Muscle of leg (tissue), 11 donors: Measurements from ENCODE around the gene CDK1. TPM values are rescaled to one million over a fixed set of nuclear protein-coding genes. Genes with fewer than 3 reads are reported as not detected.

Experiments
- DNase-seq: peaks from one replicate; pipeline ENCODE4 v3.0.0; 2013
- H3K27ac ChIP-seq: one replicate; pipeline ENCODE4 v1.5.1; 2013; ENCODE audit warnings: mild to moderate bottlenecking, low read length, control low read depth
- H3K27me3 ChIP-seq: one replicate; pipeline ENCODE4 v1.6.1; 2013; ENCODE audit warnings: low read length; ENCODE audit not compliant: control insufficient read depth, insufficient read depth
- H3K36me3 ChIP-seq: one replicate; pipeline ENCODE4 v1.6.1; 2013; ENCODE audit warnings: low read length; ENCODE audit not compliant: control insufficient read depth, insufficient read depth
- H3K4me1 ChIP-seq: one replicate; pipeline ENCODE4 v1.6.1; 2013; ENCODE audit warnings: low read length; ENCODE audit not compliant: control insufficient read depth, insufficient read depth
- H3K4me3 ChIP-seq: one replicate; pipeline ENCODE4 v1.5.1; 2013; ENCODE audit warnings: low read length, control low read depth
- H3K9me3 ChIP-seq: replicated peaks from 2 replicates; pipeline ENCODE4 v1.6.1; 2013; ENCODE audit warnings: low read depth, low read length; ENCODE audit not compliant: control insufficient read depth
- WGBS: methylation state at CpG from one replicate; pipeline ENCODE4 v1.1.5; 2013; ENCODE audit warnings: missing lambda C conversion rate; ENCODE audit not compliant: insufficient coverage; 5-methylcytosine and 5-hydroxymethylcytosine counted together
- polyA plus RNA-seq, 8 donors: library from polyadenylated mRNA; unstranded; fragments of 120-200 nt; gene quantifications; one replicate each; pipeline versions ENCODE4 v1.2.1 to v1.2.3, GENCODE V29; 2013; ENCODE audit warnings: inconsistent platforms in 1 of 8, low replicate concordance in 1 of 8; ENCODE audit not compliant: insufficient read length in 8 of 8, insufficient read depth in 1 of 8
- total RNA-seq: library from RNA; stranded (reverse); fragments of 120-200 nt; gene quantifications from one replicate; pipeline ENCODE4 v1.2.4, GENCODE V29; 2013

The CDK1 gene
- total and polyA plus RNA-seq, 9 donors: 30.9 to 54.8 (median 40.4) TPM

DNA sequence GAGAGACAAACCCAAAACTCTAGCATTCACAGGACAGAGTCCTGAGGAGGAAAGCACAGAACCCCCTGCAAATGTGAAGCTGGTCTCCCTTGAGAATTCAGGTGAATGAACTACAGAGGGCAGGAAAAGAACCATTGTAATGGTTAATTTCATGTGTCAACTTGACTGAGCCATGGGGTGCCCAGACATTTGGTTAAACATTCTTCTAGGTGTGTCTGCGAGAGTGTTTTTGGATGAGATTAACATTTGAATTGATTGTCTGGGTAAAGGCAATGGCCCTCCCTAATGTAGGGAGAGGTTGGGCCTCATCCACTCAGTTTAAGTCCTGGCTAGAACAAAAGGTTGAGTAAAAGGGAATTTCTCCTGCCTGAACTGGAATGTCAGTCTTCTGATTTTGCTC lies 15.7 kb upstream of the CDK1 start:
- no peak for DNase-seq
- no peak overlapping the region for H3K4me3 ChIP-seq
- WGBS: 100% methylated on average over 1 of the region's 1 CpG
- no peak overlapping the region for H3K27ac ChIP-seq
- no peaks in the 10 kb centered on the region for H3K36me3 ChIP-seq
- H3K9me3 ChIP-seq: no peaks in the 10 kb centered on the region
- H3K4me1 ChIP-seq: no peaks in the 10 kb centered on the region
- H3K27me3 ChIP-seq: no peaks in the 10 kb centered on the region

DNA sequence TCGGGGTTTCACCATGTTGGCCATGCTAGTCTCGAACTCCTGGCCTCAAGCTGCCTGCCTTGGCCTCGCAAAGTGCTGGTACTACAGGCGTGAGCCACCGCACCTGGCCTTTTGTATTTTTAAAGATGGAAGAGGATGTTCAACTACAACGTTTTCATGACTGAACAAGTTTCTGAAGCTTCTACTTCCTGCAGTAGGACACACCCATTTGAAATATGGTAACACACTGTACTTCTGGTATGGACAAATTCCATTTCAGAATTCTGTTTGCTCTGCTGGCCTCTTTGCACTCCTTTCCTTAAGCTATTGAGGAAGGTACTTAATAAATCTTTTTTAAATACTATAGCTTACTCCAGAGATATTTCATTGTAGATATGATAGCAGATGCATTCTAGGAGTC lies 10.9 kb upstream of the CDK1 start:
- WGBS: no CpG with 5 or more reads among the region's 6 CpGs
- H3K4me3 ChIP-seq: no peak overlapping the region
- DNase-seq: no peak
- H3K9me3 ChIP-seq: no peaks in the 10 kb centered on the region
- no peaks in the 10 kb centered on the region for H3K27me3 ChIP-seq
- no peak overlapping the region for H3K27ac ChIP-seq
- H3K4me1 ChIP-seq: no peaks in the 10 kb centered on the region
- H3K36me3 ChIP-seq: no peaks in the 10 kb centered on the region

DNA sequence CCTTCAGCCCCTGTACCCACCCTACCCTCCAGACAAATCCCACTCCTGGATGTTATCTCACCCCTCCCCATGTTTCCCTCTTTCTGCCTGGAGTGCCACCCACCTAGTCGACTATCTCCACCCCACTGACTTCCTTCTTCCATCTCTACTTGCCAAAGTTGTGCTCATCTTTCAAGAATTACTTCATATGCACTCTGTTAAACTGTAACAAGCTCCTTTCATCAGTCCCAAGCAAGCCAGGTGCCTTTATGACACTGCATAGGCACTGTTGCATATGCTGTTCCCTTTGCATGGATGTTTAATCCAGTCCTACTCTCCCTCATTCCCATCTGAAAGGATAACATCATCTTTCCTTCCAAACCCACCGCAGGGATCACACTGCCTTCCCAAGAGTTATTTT lies 8.9 kb upstream of the CDK1 start:
- H3K27ac ChIP-seq: no peak overlapping the region
- 31% methylated on average over 1 of the region's 2 CpGs for WGBS
- H3K36me3 ChIP-seq: no peaks in the 10 kb centered on the region
- H3K27me3 ChIP-seq: no peaks in the 10 kb centered on the region
- H3K4me3 ChIP-seq: no peak overlapping the region
- H3K9me3 ChIP-seq: no peaks in the 10 kb centered on the region
- no peak for DNase-seq
- no peaks in the 10 kb centered on the region for H3K4me1 ChIP-seq

DNA sequence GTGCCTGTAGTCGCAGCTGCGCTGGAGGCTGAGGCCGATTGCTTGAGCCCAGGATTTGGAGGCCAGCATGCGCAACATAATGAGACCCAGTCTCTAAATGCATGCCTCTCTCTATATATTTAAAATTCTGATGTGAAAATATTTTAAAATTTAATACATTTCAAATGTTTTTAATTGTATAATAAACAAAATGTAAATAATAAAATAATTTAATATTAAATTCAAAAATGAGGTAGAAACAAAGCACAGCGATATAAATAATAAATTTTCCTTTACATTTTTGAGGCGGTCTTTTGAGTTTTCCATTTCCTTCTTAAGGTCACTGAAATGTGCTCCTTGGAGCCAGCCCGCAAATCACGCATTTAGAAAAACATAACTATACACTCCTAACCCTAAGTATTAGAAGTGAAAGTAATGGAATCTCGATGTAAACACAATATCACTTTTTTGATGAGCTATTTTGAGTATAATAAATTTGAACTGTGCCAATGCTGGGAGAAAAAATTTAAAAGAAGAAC lies 523 bp upstream of the CDK1 start:
- DNase-seq: no peak
- Histone ChIP-seq H3K4me1 (peaks cover 5% of the 10 kb centered on the region), H3K4me3 (peak overlapping the region; percentile 78), H3K36me3 (no peaks in the 10 kb centered on the region), H3K27ac (no peak overlapping the region), H3K27me3 (no peaks in the 10 kb centered on the region), H3K9me3 (no peaks in the 10 kb centered on the region)
- no CpG with 5 or more reads among the region's 9 CpGs for WGBS

DNA sequence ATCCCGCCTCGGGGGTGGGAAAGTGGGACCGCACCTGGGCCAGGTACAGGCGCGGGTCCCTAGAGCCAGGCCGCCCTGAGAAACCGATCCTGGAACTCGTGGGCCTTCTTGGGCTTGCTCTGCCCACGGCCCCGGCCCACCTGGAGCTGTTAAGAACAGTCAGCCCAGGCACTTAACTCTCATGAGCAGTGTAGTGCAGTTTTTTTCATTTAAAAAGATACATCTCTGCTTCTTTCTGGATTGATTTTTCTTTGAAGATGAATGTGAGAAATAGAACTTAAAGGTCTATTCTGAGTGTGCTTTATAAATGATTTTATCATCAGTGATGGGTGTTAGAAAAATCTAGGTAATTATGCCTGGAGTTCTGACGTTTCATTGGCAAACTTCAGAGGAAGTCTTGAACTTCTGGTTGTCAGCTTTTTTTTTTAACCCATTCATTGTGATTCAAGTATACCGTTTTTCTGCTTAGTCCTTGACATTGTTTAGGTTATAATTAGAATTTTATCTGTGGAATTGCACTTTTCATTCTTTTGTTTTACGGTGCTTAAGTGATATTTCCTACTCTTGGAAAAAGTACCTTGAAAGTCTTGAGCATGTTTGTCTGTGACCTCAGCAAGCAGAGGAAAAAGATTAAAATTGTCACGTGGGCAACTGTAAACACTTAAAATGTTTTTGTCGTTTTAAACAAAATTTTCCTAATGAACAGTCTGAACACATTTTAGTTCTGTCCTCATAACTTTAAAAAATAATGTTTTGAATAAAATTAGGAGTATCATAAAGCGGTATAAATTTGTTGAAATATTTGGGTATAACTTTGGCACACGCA lies 906 bp downstream of the CDK1 start:
- Histone ChIP-seq H3K27ac (peak overlapping the region; percentile 80), H3K4me1 (peaks cover 5% of the 10 kb centered on the region), H3K27me3 (no peaks in the 10 kb centered on the region), H3K4me3 (peak overlapping the region; percentile 78), H3K36me3 (no peaks in the 10 kb centered on the region), H3K9me3 (no peaks in the 10 kb centered on the region)
- 0% methylated on average over 7 of the region's 17 CpGs for WGBS
- peak; percentile 38 for DNase-seq

DNA sequence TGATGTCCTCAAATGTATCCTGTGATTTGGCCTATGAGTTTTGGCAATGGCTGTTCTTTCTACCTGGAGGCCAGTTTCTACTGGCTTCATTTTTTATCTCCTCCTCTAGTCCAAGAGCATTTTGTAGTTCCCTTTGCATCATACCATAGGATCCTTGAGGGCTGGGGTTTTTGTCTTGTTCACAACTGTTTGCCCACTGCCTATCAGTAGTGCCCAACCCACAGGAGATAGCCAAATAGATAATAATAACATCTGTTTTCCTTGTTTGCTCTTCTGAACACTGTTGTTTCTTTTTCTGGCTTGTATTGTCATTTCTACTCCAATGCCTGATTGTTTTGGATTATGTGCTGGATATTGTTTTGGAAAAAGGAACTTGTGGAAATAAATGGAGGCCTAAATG lies 3.4 kb downstream of the CDK1 start:
- H3K9me3 ChIP-seq: no peaks in the 10 kb centered on the region
- H3K27ac ChIP-seq: no peak overlapping the region
- peaks cover 5% of the 10 kb centered on the region for H3K4me1 ChIP-seq
- no peak overlapping the region for H3K4me3 ChIP-seq
- DNase-seq: peak; percentile 22
- no peaks in the 10 kb centered on the region for H3K36me3 ChIP-seq
- H3K27me3 ChIP-seq: no peaks in the 10 kb centered on the region

DNA sequence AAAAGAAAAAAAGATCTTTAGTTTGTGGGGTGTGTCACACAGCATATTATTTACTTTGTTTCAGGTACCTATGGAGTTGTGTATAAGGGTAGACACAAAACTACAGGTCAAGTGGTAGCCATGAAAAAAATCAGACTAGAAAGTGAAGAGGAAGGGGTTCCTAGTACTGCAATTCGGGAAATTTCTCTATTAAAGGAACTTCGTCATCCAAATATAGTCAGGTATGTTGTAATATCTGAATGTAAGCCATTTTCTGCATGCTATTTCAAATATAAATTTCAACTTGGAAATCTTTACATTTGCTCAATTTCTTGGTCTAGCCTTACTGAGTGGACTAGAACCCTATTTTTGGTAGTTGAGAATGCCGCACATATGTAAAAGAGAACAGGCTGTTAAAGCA lies 6.4 kb downstream of the CDK1 start:
- Histone ChIP-seq H3K4me3 (no peak overlapping the region), H3K27ac (no peak overlapping the region), H3K4me1 (no peaks in the 10 kb centered on the region), H3K36me3 (no peaks in the 10 kb centered on the region), H3K27me3 (no peaks in the 10 kb centered on the region), H3K9me3 (no peaks in the 10 kb centered on the region)
- 100% methylated on average over 1 of the region's 3 CpGs for WGBS
- DNase-seq: no peak

DNA sequence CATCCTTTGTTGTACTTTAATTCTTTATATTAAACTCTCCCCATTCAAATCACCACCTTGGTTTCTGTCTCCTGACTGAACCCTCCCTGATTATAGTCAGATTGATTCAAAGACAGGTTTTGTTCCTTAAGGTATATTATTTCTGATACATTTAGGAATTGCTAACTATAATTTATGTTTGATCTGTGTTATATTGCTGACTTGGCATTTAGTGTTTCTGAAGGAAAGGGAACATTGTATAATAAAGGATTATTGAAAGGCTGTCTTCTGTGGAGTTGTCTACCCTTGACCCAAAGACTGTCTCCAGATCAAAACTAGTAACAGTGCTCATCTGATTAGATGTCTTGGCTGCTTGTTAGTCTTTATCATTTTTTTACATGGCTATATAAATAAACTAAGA lies 10.3 kb downstream of the CDK1 start:
- no peak overlapping the region for H3K4me3 ChIP-seq
- H3K9me3 ChIP-seq: no peaks in the 10 kb centered on the region
- H3K27me3 ChIP-seq: no peaks in the 10 kb centered on the region
- DNase-seq: no peak
- H3K4me1 ChIP-seq: no peaks in the 10 kb centered on the region
- H3K27ac ChIP-seq: no peak overlapping the region
- H3K36me3 ChIP-seq: peaks cover 2% of the 10 kb centered on the region

DNA sequence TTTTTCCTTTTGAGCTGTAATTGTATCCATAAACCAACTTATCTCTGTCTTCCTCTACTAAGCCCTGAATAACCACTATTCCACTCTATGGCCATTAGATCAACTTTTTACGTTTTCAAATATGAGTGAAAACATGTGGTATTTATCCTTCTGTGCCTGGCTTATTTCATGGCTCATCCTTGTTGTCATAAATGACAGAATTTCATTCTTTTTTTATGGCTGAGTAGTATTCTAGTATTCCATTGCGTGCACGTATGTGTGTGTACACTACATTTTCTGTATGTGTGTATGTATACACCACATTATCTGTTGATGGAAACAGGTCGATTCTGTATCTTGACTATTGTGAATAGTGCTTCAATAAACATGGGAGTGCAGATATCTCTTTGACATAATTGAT lies 11.1 kb downstream of the CDK1 start:
- WGBS: no CpG with 5 or more reads among the region's 4 CpGs
- Histone ChIP-seq H3K27me3 (no peaks in the 10 kb centered on the region), H3K9me3 (no peaks in the 10 kb centered on the region), H3K27ac (no peak overlapping the region), H3K4me1 (no peaks in the 10 kb centered on the region), H3K36me3 (peaks cover 2% of the 10 kb centered on the region), H3K4me3 (no peak overlapping the region)
- no peak for DNase-seq

DNA sequence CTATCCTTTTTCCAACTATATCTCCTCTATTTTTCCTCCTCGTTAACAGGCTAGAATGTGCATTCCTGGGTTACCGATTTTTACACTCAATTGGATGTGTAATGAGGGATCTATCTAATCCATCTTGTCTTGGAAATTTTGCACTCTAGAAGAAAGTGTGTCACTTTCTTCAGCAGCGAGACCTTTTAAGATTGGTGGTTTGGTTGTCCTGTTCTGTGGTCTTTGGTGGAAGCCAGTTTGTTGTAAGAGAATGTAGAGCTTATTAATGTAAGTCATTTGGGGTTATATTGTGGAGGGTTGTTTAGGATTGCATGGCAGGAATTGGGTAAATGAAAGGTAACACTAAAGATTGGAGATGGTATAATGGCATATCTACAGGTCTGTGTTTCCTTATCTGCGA lies 16.7 kb downstream of the CDK1 start:
- Histone ChIP-seq H3K4me3 (no peak overlapping the region), H3K9me3 (no peaks in the 10 kb centered on the region), H3K4me1 (no peaks in the 10 kb centered on the region), H3K36me3 (peaks cover 6% of the 10 kb centered on the region), H3K27me3 (no peaks in the 10 kb centered on the region), H3K27ac (no peak overlapping the region)
- 100% methylated on average over 1 of the region's 4 CpGs for WGBS
- no peak for DNase-seq
